Mucosa of descending colon (tissue), 3 donors: ENCODE data around the gene CPLX1. TPM values are rescaled to one million over a fixed set of nuclear protein-coding genes. Genes with fewer than 3 reads are reported as not detected.
"Not testable (repeated sequence)": the region's sequence is repeated elsewhere in the genome, so short reads cannot be mapped to it uniquely, and the experiment has no call there.

Experiments
- ATAC-seq: fragments of 200-7000 bp; cut with Tn5 transposase; one replicate; pipeline ENCODE4 v1.9.1; 2020; ENCODE audit warnings: mild to moderate bottlenecking, moderate library complexity
- DNase-seq, 3 donors: peaks; one replicate each; pipeline ENCODE4 v3.0.0-alpha.2; 2020
- H3K36me3 ChIP-seq: fragments of 200-600 bp; one replicate; pipeline ENCODE4 v1.8.0; 2021; ENCODE audit warnings: low read depth, mild to moderate bottlenecking
- H3K4me1 ChIP-seq: fragments of 200-600 bp; one replicate; pipeline ENCODE4 v1.8.0; 2021; ENCODE audit warnings: low read depth, mild to moderate bottlenecking
- H3K4me3 ChIP-seq: fragments of 200-600 bp; one replicate; pipeline ENCODE4 v1.8.0; 2021; ENCODE audit warnings: mild to moderate bottlenecking
- H3K9me3 ChIP-seq: fragments of 200-600 bp; one replicate; pipeline ENCODE4 v1.8.0; 2021; ENCODE audit warnings: mild to moderate bottlenecking
- CTCF ChIP-seq: fragments of 200-600 bp; IDR thresholded peaks from one replicate; pipeline ENCODE4 v1.8.0; 2022; ENCODE audit warnings: antibody characterized with exemption, mild to moderate bottlenecking
- intact Hi-C, 2 donors: fragments of 100-400 bp; cut with DNase I in 1 of 2; cut with micrococcal nuclease in 1 of 2; formaldehyde crosslinking; loops; one replicate each; pipeline versions ENCODE4 v1.11.0 to v1.11.1; 2022; cut with DNase I, micrococcal nuclease
- total RNA-seq, 3 donors: library from RNA; stranded (reverse); fragmentation: NEBNext Ultra II Directional in 2 of 3; extraction: Animal tissue kit (Norgen Biotek cat#: 25700) in 2 of 3; gene quantifications; one replicate each; pipeline versions ENCODE4 v1.2.1 to v1.2.4, GENCODE V29; 2021 to 2023
- donor health status: DM: no; HTN: no; CAD: no; lungs with moderate emphysema.
- donor health status: DM: no; HTN: no; CAD: no.
- donor health status: DM: no; HTN: yes; CAD: no.

The CPLX1 gene
- total RNA-seq, 3 donors from 2014 or later, result 1.9 to 3.4 (median 2.7) TPM

GRCh38 chr4:762211-763190 lies 63.4 kb downstream of the CPLX1 start:
- intact Hi-C loops, result no loop called here
- no peak for TF ChIP-seq CTCF
- DNase-seq (peak in 1 of 3 donors; percentile 26), ATAC-seq (peak; percentile 59)
- no peaks in the 10 kb centered on the region for H3K36me3 ChIP-seq
- H3K4me1 ChIP-seq, result no peaks in the 10 kb centered on the region
- H3K4me3 ChIP-seq, result no peak overlapping the region
- H3K9me3 ChIP-seq, result no peaks in the 10 kb centered on the region

GRCh38 chr4:761739-762138 lies 64.2 kb downstream of the CPLX1 start:
- TF ChIP-seq CTCF, result no peak
- Histone ChIP-seq H3K4me3 (no peak overlapping the region), H3K4me1 (no peaks in the 10 kb centered on the region), H3K36me3 (no peaks in the 10 kb centered on the region), H3K9me3 (no peaks in the 10 kb centered on the region)
- ATAC-seq, result no peak
- DNase-seq, result peak in 1 of 3 donors; percentile 44
- intact Hi-C loops, result no loop called here

GRCh38 chr4:761086-761485 lies 64.8 kb downstream of the CPLX1 start:
- Histone ChIP-seq H3K4me1 (no peaks in the 10 kb centered on the region), H3K36me3 (no peaks in the 10 kb centered on the region), H3K9me3 (no peaks in the 10 kb centered on the region), H3K4me3 (no peak overlapping the region)
- intact Hi-C loops, result no loop called here
- DNase-seq (peak in 1 of 3 donors; percentile 40), ATAC-seq (no peak)
- TF ChIP-seq CTCF, result no peak

GRCh38 chr4:760616-761015 lies 65.3 kb downstream of the CPLX1 start:
- Histone ChIP-seq H3K4me1 (no peaks in the 10 kb centered on the region), H3K4me3 (no peak overlapping the region), H3K36me3 (no peaks in the 10 kb centered on the region), H3K9me3 (no peaks in the 10 kb centered on the region)
- DNase-seq (peak in 1 of 3 donors; percentile 43), ATAC-seq (no peak)
- intact Hi-C loops, result no loop called here
- no peak for TF ChIP-seq CTCF

GRCh38 chr4:759810-760209 lies 66.1 kb downstream of the CPLX1 start:
- ATAC-seq, H3K4me1 ChIP-seq, H3K36me3 ChIP-seq, intact Hi-C loops, H3K9me3 ChIP-seq, H3K4me3 ChIP-seq: not testable (repeated sequence)
- peak in 1 of 3 donors; percentile 19 for DNase-seq

GRCh38 chr4:757111-757510 lies 68.8 kb downstream of the CPLX1 start:
- Histone ChIP-seq H3K4me1 (no peaks in the 10 kb centered on the region), H3K36me3 (no peaks in the 10 kb centered on the region), H3K9me3 (no peaks in the 10 kb centered on the region), H3K4me3 (no peak overlapping the region)
- intact Hi-C loops, result no loop called here
- ATAC-seq (no peak), DNase-seq (peak in 1 of 3 donors; percentile 44)
- no peak for TF ChIP-seq CTCF
